HCT116 (cell line): Measurements from ENCODE around the gene NOP16.

Experiments
- CEBPB ChIP-seq: IDR thresholded peaks from 2 replicates; pipeline ENCODE4 v1.6.1; 2012; ENCODE audit warnings: low read depth
- EZH2phosphoT487 ChIP-seq: fragments of 200-600 bp; IDR thresholded peaks from 2 replicates; pipeline ENCODE4 v1.6.1; 2018; ENCODE audit warnings: antibody characterized with exemption, borderline replicate concordance
- POLR2A ChIP-seq: IDR thresholded peaks from 2 replicates; pipeline ENCODE4 v1.7.0; 2011; ENCODE audit warnings: borderline replicate concordance; ENCODE audit not compliant: insufficient read depth, insufficient read length; ENCODE audit errors: extremely low read depth
- POLR2AphosphoS5 ChIP-seq: IDR thresholded peaks from 2 replicates; pipeline ENCODE4 v1.6.1; 2011; ENCODE audit warnings: mild to moderate bottlenecking, low read depth, low read length, moderate library complexity
- RAD21 ChIP-seq: IDR thresholded peaks from 2 replicates; pipeline ENCODE4 v1.6.1; 2012; ENCODE audit warnings: low read depth, mild to moderate bottlenecking
- SP1 ChIP-seq: IDR thresholded peaks from 2 replicates; pipeline ENCODE4 v1.6.1; 2012; ENCODE audit warnings: low read depth
- ZNF274 ChIP-seq: fragments of 200-500 bp; sonication (Bioruptor generic); IDR thresholded peaks from 2 replicates; pipeline ENCODE4 v1.6.1; 2014; ENCODE audit warnings: mild to moderate bottlenecking, low read depth, low read length, inconsistent platforms
- TF ChIP-seq, protein P1 (sequence below): IDR thresholded peaks from 2 replicates; pipeline ENCODE4 v1.6.1; 2012
- TF ChIP-seq, protein P2 (sequence below): IDR thresholded peaks from 2 replicates; pipeline ENCODE4 v1.6.1; 2012
- TF ChIP-seq, protein P3 (sequence below), 3 experiments: fragments of 200-600 bp in 1 of 3; sonication (generic) in 1 of 3; IDR thresholded peaks in 2 of 3; conservative IDR thresholded peaks in 1 of 3; 2 replicates each; pipeline ENCODE4 v1.5.1; 2012 to 2017; ENCODE audit warnings: low read depth in 2 of 3, low read length in 2 of 3, antibody characterized with exemption in 1 of 3, borderline replicate concordance in 1 of 3, control low read depth in 1 of 3, mild to moderate bottlenecking in 1 of 3, mixed read lengths in 1 of 3, mixed run types in 1 of 3, moderate library complexity in 1 of 3; ENCODE audit not compliant: insufficient read depth in 1 of 3
- TF ChIP-seq, protein P4 (sequence below): IDR thresholded peaks from 2 replicates; pipeline ENCODE4 v1.6.1; 2012; ENCODE audit warnings: low read depth

DNA sequence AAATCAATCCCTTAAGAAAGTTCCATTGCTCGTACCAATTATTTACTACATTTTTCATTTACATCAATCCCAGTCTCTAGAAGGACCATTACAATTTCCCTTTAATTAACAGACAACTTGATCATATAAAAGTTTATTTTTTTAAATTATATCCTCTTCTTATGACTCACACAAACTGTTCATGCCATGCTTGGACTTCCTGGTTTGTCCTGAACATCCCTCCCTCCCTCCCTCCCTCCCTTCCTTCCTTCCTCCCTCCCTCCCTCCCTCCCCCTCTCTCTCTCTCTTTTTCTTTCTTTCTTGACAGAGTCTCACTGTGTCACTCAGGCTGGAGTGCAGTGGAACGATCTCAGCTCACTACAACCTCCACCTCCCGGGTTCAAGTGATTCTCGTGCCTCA is 39.6 kb upstream of the NOP16 start:
- TF ChIP-seq, protein P1, sequence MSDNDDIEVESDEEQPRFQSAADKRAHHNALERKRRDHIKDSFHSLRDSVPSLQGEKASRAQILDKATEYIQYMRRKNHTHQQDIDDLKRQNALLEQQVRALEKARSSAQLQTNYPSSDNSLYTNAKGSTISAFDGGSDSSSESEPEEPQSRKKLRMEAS, result no peak
- TF ChIP-seq SP1 (no peak), POLR2A (no peak), POLR2AphosphoS5 (no peak), RAD21 (no peak), CEBPB (no peak), EZH2phosphoT487 (no peak), ZNF274 (no peak)
- TF ChIP-seq, protein P2, sequence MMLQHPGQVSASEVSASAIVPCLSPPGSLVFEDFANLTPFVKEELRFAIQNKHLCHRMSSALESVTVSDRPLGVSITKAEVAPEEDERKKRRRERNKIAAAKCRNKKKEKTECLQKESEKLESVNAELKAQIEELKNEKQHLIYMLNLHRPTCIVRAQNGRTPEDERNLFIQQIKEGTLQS, result no peak
- TF ChIP-seq, protein P3, sequence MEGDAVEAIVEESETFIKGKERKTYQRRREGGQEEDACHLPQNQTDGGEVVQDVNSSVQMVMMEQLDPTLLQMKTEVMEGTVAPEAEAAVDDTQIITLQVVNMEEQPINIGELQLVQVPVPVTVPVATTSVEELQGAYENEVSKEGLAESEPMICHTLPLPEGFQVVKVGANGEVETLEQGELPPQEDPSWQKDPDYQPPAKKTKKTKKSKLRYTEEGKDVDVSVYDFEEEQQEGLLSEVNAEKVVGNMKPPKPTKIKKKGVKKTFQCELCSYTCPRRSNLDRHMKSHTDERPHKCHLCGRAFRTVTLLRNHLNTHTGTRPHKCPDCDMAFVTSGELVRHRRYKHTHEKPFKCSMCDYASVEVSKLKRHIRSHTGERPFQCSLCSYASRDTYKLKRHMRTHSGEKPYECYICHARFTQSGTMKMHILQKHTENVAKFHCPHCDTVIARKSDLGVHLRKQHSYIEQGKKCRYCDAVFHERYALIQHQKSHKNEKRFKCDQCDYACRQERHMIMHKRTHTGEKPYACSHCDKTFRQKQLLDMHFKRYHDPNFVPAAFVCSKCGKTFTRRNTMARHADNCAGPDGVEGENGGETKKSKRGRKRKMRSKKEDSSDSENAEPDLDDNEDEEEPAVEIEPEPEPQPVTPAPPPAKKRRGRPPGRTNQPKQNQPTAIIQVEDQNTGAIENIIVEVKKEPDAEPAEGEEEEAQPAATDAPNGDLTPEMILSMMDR (IDR thresholded peaks at IDR 0.05 in 2 of 3, conservative IDR thresholded peaks at IDR 0.05 in 1 of 3; ENCODE audit: borderline replicate concordance in 1 of 3, insufficient read depth in 1 of 3, low read depth in 2 of 3, low read length in 2 of 3), result no peak
- TF ChIP-seq, protein P4, sequence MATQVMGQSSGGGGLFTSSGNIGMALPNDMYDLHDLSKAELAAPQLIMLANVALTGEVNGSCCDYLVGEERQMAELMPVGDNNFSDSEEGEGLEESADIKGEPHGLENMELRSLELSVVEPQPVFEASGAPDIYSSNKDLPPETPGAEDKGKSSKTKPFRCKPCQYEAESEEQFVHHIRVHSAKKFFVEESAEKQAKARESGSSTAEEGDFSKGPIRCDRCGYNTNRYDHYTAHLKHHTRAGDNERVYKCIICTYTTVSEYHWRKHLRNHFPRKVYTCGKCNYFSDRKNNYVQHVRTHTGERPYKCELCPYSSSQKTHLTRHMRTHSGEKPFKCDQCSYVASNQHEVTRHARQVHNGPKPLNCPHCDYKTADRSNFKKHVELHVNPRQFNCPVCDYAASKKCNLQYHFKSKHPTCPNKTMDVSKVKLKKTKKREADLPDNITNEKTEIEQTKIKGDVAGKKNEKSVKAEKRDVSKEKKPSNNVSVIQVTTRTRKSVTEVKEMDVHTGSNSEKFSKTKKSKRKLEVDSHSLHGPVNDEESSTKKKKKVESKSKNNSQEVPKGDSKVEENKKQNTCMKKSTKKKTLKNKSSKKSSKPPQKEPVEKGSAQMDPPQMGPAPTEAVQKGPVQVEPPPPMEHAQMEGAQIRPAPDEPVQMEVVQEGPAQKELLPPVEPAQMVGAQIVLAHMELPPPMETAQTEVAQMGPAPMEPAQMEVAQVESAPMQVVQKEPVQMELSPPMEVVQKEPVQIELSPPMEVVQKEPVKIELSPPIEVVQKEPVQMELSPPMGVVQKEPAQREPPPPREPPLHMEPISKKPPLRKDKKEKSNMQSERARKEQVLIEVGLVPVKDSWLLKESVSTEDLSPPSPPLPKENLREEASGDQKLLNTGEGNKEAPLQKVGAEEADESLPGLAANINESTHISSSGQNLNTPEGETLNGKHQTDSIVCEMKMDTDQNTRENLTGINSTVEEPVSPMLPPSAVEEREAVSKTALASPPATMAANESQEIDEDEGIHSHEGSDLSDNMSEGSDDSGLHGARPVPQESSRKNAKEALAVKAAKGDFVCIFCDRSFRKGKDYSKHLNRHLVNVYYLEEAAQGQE, result no peak
